ENCODE results near the gene OLA1.

DNA sequence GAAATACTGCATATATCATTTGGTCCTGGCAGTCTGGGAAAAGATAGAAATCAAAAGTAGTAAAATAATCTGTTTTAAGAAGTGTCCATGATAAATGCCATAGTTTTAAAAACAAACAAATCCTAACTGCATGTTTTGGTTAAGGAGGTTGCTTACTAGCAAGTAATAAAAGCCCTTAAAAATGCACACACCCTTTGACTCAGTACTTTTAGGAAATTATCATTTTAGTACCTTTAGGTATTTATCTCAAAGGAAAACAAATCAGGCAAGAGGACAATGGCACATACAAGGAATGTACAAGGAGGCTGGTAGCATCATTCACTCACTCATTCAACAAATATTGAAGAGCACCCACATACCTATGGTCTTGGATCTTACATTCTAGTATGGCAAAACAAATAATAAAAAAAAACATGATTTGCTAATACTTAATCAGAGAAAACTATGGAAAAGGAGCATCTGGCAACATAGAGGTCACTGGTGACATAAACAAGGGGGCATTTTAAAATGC, 67.6 kb downstream of the OLA1 start:
- no peak for TF ChIP-seq GATA2 (IDR thresholded peaks at IDR 0.05; ENCODE audit: low read depth, low read length)
- TF ChIP-seq GATA3 (IDR thresholded peaks at IDR 0.05; ENCODE audit: low read depth, low read length): no peak
